Subcutaneous adipose tissue (tissue), 4 donors: ENCODE data around the gene CNTN4. TPM values are rescaled to one million over a fixed set of nuclear protein-coding genes. Genes with fewer than 3 reads are reported as not detected.

ENCODE experiments used
- total RNA-seq, 4 donors: library from RNA; depleted of rRNA; stranded (reverse); fragments of >200 nt; gene quantifications; one replicate each; pipeline ENCODE4 v1.1.0, GENCODE V29; 2016
- TF ChIP-seq, protein P1 (sequence below): fragments of 450-650 bp; IDR thresholded peaks from one replicate; pipeline ENCODE4 v1.5.1; 2016; ENCODE audit warnings: low read depth, mild to moderate bottlenecking, control low read depth, antibody characterized with exemption, moderate library complexity

The CNTN4 gene
- total RNA-seq, 4 donors from 2014 or later = 4.2 to 10.5 (median 4.6) TPM

DNA sequence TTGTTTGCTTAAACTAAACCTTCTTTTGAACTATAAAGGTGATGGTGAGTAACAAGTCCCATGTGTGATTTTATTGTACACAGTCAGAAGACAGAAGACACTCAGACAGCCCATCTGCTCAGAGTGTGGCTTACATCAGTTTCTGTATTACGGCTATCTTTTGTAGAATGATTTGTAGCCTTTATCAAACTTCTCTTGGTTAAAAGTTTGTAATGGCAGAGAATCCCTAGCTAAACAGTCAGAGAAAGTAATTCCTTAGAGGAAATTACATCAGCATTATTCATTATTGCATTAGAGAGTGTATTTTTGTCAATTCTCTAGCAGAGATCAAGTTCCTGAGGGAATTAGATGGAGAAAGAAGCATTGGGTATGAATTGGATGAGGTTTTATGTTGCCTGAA lies 500.8 kb downstream of the CNTN4 start:
- TF ChIP-seq, protein P1, sequence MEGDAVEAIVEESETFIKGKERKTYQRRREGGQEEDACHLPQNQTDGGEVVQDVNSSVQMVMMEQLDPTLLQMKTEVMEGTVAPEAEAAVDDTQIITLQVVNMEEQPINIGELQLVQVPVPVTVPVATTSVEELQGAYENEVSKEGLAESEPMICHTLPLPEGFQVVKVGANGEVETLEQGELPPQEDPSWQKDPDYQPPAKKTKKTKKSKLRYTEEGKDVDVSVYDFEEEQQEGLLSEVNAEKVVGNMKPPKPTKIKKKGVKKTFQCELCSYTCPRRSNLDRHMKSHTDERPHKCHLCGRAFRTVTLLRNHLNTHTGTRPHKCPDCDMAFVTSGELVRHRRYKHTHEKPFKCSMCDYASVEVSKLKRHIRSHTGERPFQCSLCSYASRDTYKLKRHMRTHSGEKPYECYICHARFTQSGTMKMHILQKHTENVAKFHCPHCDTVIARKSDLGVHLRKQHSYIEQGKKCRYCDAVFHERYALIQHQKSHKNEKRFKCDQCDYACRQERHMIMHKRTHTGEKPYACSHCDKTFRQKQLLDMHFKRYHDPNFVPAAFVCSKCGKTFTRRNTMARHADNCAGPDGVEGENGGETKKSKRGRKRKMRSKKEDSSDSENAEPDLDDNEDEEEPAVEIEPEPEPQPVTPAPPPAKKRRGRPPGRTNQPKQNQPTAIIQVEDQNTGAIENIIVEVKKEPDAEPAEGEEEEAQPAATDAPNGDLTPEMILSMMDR = no peak

DNA sequence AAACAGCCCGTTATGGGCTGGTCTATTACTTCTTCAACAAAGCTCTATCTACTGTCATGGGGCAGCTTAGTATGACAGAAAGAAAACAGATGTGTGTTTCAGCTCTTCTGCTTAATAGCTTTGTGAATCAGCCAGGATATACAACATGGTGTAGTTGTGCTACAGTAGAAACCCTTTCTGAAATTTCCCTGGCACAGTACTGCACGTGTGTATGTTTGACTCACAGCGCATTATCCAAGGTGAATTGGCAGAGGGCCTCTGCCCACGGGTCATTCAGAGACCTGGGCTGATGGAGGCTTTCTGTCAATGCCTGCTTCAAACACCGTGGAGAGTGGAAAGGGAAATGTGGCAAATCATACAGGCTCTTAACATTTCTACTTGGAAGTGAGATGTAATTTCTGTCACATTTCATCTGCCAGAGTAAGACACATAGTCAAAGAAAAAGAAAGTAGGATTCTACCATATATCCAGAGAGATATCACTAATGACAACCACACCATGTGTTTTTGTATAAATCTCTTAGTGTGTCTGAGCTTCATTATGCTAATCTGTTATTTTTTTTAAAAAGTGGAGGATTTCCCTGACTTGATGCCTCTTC lies 505.1 kb downstream of the CNTN4 start:
- TF ChIP-seq, protein P1 = no peak

DNA sequence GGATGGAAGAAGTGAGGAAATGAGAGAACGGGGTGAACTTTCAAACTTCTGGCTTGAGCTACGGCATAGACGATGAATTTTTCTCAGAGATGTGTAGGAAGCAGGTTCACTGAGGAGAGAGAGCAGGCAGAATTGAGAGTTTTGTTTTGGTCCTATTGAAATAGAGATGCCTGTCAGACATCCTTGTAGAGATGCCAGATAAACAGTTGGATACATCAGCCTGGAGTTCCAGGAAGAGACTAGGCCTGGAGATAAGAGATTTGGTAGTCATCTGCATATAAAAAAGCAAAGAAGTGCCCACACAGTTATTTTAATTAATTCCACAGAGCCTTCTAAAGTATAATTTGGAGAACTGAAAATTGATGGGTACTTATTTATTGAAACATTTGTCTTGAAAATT lies 515.9 kb downstream of the CNTN4 start:
- TF ChIP-seq, protein P1 = no peak

GRCh38 chr3:2615080-2615479 lies 516.4 kb downstream of the CNTN4 start:
- TF ChIP-seq, protein P1 = no peak

- TF ChIP-seq, protein P1 = no peak
These were observed 524.8 kb downstream of the CNTN4 start for GRCh38 chr3:2623436-2623835.

- TF ChIP-seq, protein P1 = no peak
These were observed 529.5 kb downstream of the CNTN4 start for GRCh38 chr3:2628117-2628516.

DNA sequence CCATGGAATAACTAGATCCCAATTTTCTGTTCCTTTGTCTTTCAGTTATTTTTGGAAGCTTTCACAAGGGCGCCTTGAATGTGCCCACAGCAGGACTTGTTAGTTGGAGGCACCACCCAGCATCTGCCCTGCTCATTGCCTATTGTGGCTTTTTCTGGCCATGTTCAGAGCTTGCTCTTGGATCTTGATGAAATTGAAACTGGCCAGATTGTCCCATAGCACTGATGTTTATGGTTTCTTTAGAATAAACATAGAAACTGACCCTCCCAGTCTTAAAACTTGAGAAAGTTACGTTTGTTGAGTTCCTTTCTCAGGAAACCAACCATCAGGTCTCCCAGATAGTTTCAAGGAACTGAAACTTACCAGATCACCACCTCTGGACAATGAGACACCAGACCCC lies 536.8 kb downstream of the CNTN4 start:
- TF ChIP-seq, protein P1 = no peak
